HCT116 (cell line): ENCODE results near the gene AFTPH. TPM values are rescaled to one million over a fixed set of nuclear protein-coding genes. Genes with fewer than 3 reads are reported as not detected.

Experiments used
- ATAC-seq: fragments of 200-7000 bp; cut with Tn5 transposase; 2 replicates; pipeline ENCODE4 v1.9.1; 2020; ENCODE audit warnings: mild to moderate bottlenecking, moderate library complexity
- BruUV-seq: library from RNA; stranded (reverse); fragments of 400-500 nt; replicated peaks from 2 replicates; lab custom pipeline; 2021; lab: Mats Ljungman, UMichigan
- CTCF ChIA-PET: fragments of 300-600 bp; sonication (Branson Sonifier 250); formaldehyde crosslinking; loops from one replicate; lab custom pipeline; 2021; ENCODE audit warnings: antibody characterized with exemption; lab: Charles Lee
- POLR2A ChIA-PET: fragments of 300-600, 350-600 bp; sonication (Branson Sonifier 250); formaldehyde crosslinking; loops from one replicate; lab custom pipeline; 2021; ENCODE audit warnings: antibody characterized with exemption; lab: Charles Lee
- RAD21 ChIA-PET, 2 experiments: fragments of 300-600 bp; sonication (Branson Sonifier 250); formaldehyde crosslinking; loops; one replicate each; lab custom pipeline; 2023; ENCODE audit warnings: low total read pairs in 2 of 2; ENCODE audit not compliant: uncharacterized antibody in 2 of 2, unreplicated experiment in 2 of 2, low non-redundant PET in 1 of 2; lab: Charles Lee
- DNase-seq: peaks from one replicate; pipeline ENCODE4 v3.0.0-alpha.2; 2010; ENCODE audit warnings: low read depth, low spot score
- H2AFZ ChIP-seq: fragments of 200-600 bp; shearing (Covaris generic), sonication (generic); 2 replicates; pipeline ENCODE4 v1.6.1; 2017; ENCODE audit warnings: low read depth, mixed run types, mixed read lengths, antibody characterized with exemption, low read length; ENCODE audit not compliant: poor library complexity, severe bottlenecking
- H3K27ac ChIP-seq: 2 replicates; pipeline ENCODE4 v1.5.1; 2012; ENCODE audit warnings: low read depth, low read length
- H3K27me3 ChIP-seq: fragments of 200-600 bp; sonication (generic); 2 replicates; pipeline ENCODE4 v1.6.1; 2016; ENCODE audit warnings: mixed run types, low read length, mixed read lengths; ENCODE audit not compliant: insufficient read depth
- H3K36me3 ChIP-seq, 2 experiments: fragments of 200-500 bp in 1 of 2; fragments of 200-600 bp in 1 of 2; sonication (Bioruptor generic) in 1 of 2; sonication (generic) in 1 of 2; 2 replicates each; pipeline versions ENCODE4 v1.5.1 to v1.6.1; 2014 to 2016; ENCODE audit warnings: low read length in 2 of 2, inconsistent platforms in 1 of 2, mixed read lengths in 1 of 2, mixed run types in 1 of 2; ENCODE audit not compliant: insufficient read depth in 2 of 2, control insufficient read depth in 1 of 2
- H3K4me1 ChIP-seq, 2 experiments: fragments of 200-600 bp in 1 of 2; sonication (generic) in 1 of 2; 2 replicates each; pipeline versions ENCODE4 v1.5.1 to v1.6.1; 2012 to 2017; ENCODE audit warnings: low read length in 2 of 2, inconsistent platforms in 1 of 2, mild to moderate bottlenecking in 1 of 2, mixed read lengths in 1 of 2, mixed run types in 1 of 2, moderate library complexity in 1 of 2; ENCODE audit not compliant: insufficient read depth in 2 of 2, control insufficient read depth in 1 of 2
- H3K4me2 ChIP-seq: fragments of 200-600 bp; sonication (generic); 2 replicates; pipeline ENCODE4 v1.6.1; 2017; ENCODE audit warnings: mixed run types, low read length, mixed read lengths
- H3K4me3 ChIP-seq, 2 experiments: fragments of 200-600 bp in 1 of 2; sonication (generic) in 1 of 2; replicated peaks in 1 of 2; 2 replicates each; pipeline ENCODE4 v1.5.1; 2011 to 2016; ENCODE audit warnings: low read length in 2 of 2, control low read depth in 1 of 2, low read depth in 1 of 2, mild to moderate bottlenecking in 1 of 2, mixed read lengths in 1 of 2, mixed run types in 1 of 2
- H3K79me2 ChIP-seq: fragments of 200-600 bp; sonication (generic); 2 replicates; pipeline ENCODE4 v1.6.1; 2017; ENCODE audit warnings: mild to moderate bottlenecking, mixed run types, low read length, moderate library complexity, mixed read lengths; ENCODE audit not compliant: insufficient read depth
- H3K9ac ChIP-seq: fragments of 200-600 bp; sonication (generic); 2 replicates; pipeline ENCODE4 v1.6.1; 2016; ENCODE audit warnings: low read length, mixed read lengths
- H3K9me2 ChIP-seq: fragments of 200-600 bp; sonication (generic), shearing (Covaris generic); 2 replicates; pipeline ENCODE4 v1.6.1; 2017; ENCODE audit warnings: mixed run types, mild to moderate bottlenecking, moderate library complexity; ENCODE audit not compliant: insufficient read depth
- H3K9me3 ChIP-seq, 2 experiments: fragments of 200-500 bp in 1 of 2; fragments of 200-600 bp in 1 of 2; sonication (Bioruptor generic) in 1 of 2; sonication (generic) in 1 of 2; 2 replicates each; pipeline ENCODE4 v1.6.1; 2014 to 2017; ENCODE audit warnings: low read length in 2 of 2, mixed read lengths in 2 of 2, inconsistent platforms in 1 of 2, low read depth in 1 of 2, mild to moderate bottlenecking in 1 of 2, mixed run types in 1 of 2, moderate library complexity in 1 of 2; ENCODE audit not compliant: control insufficient read depth in 1 of 2, insufficient read depth in 1 of 2
- H4K20me1 ChIP-seq: fragments of 200-600 bp; sonication (generic), shearing (Covaris generic); 2 replicates; pipeline ENCODE4 v1.6.1; 2017; ENCODE audit warnings: mixed run types, mild to moderate bottlenecking, moderate library complexity; ENCODE audit not compliant: insufficient read depth
- ATF3 ChIP-seq: IDR thresholded peaks from 2 replicates; pipeline ENCODE4 v1.6.1; 2012
- CBX3 ChIP-seq: IDR thresholded peaks from 2 replicates; pipeline ENCODE4 v1.6.1; 2012; ENCODE audit warnings: low read depth
- CEBPB ChIP-seq: IDR thresholded peaks from 2 replicates; pipeline ENCODE4 v1.6.1; 2012; ENCODE audit warnings: low read depth
- EZH2 ChIP-seq: fragments of 200-600 bp; sonication (generic); IDR thresholded peaks from 2 replicates; pipeline ENCODE4 v1.6.1; 2017; ENCODE audit warnings: antibody characterized with exemption, mixed run types
- FOSL1 ChIP-seq: IDR thresholded peaks from 2 replicates; pipeline ENCODE4 v1.6.1; 2012; ENCODE audit warnings: low read depth
- MAX ChIP-seq: IDR thresholded peaks from 2 replicates; pipeline ENCODE4 v1.6.1; 2012
- POLR2A ChIP-seq: IDR thresholded peaks from 2 replicates; pipeline ENCODE4 v1.7.0; 2011; ENCODE audit warnings: borderline replicate concordance; ENCODE audit not compliant: insufficient read depth, insufficient read length; ENCODE audit errors: extremely low read depth
- POLR2AphosphoS5 ChIP-seq: IDR thresholded peaks from 2 replicates; pipeline ENCODE4 v1.6.1; 2011; ENCODE audit warnings: mild to moderate bottlenecking, low read depth, low read length, moderate library complexity
- SIN3A ChIP-seq: IDR thresholded peaks from 2 replicates; pipeline ENCODE4 v1.6.1; 2012; ENCODE audit warnings: low read depth
- SP1 ChIP-seq: IDR thresholded peaks from 2 replicates; pipeline ENCODE4 v1.6.1; 2012; ENCODE audit warnings: low read depth
- YY1 ChIP-seq: IDR thresholded peaks from 2 replicates; pipeline ENCODE4 v1.6.1; 2011; ENCODE audit warnings: low read length, low read depth, moderate library complexity, mild to moderate bottlenecking; ENCODE audit not compliant: insufficient replicate concordance; ENCODE audit errors: extremely low read depth
- ZBTB33 ChIP-seq: IDR thresholded peaks from 2 replicates; pipeline ENCODE4 v1.6.1; 2011; ENCODE audit warnings: mild to moderate bottlenecking, low read length, moderate library complexity; ENCODE audit not compliant: insufficient replicate concordance; ENCODE audit errors: extremely low read depth
- ZFX ChIP-seq: fragments of 450-650 bp; IDR thresholded peaks from 2 replicates; pipeline ENCODE4 v1.6.1; 2017
- ZNF274 ChIP-seq: fragments of 200-500 bp; sonication (Bioruptor generic); IDR thresholded peaks from 2 replicates; pipeline ENCODE4 v1.6.1; 2014; ENCODE audit warnings: mild to moderate bottlenecking, low read depth, low read length, inconsistent platforms
- intact Hi-C: fragments of 100-400 bp; cut with micrococcal nuclease; formaldehyde crosslinking; loops from 2 replicates; pipeline ENCODE4 v1.10.0; 2022
- total RNA-seq: library from RNA; stranded (reverse); gene quantifications from one replicate; pipeline ENCODE4 v1.2.1, GENCODE V29; 2021; ENCODE audit not compliant: unreplicated experiment

AFTPH gene
- total RNA-seq, 1 experiment from 2014 or later, result 23.6 TPM

- H3K36me3 ChIP-seq, result no peaks in the 10 kb centered on the region
- ChIA-PET POLR2A (no interaction called here), RAD21 (no interaction called here), CTCF (no interaction called here)
- H3K4me2 ChIP-seq, result no peak overlapping the region
- H4K20me1 ChIP-seq, result no peaks in the 10 kb centered on the region
- DNase-seq, result no peak
- no peaks in the 10 kb centered on the region for H3K9me2 ChIP-seq
- H3K27me3 ChIP-seq, result no peaks in the 10 kb centered on the region
- no peaks in the 10 kb centered on the region for H3K79me2 ChIP-seq
- no peaks in the 10 kb centered on the region for H3K9me3 ChIP-seq
- H2AFZ ChIP-seq, result no peak overlapping the region
- intact Hi-C loops, result no loop called here
- H3K9ac ChIP-seq, result no peak overlapping the region
- no peak overlapping the region for H3K27ac ChIP-seq
- peaks cover 0 to 4% of the 10 kb centered on the region in 2 experiments; a peak in 1 of 4 replicates for H3K4me1 ChIP-seq
- TF ChIP-seq ATF3 (no peak), SIN3A (no peak), CEBPB (no peak), CBX3 (no peak)
- ATAC-seq, result no peak
- no peak overlapping the region for H3K4me3 ChIP-seq
- no TSS peak for BruUV-seq
These were observed 31.3 kb upstream of the AFTPH start for GRCh38 chr2:64492821-64493220.

GRCh38 chr2:64493788-64494187 is 30.3 kb upstream of the AFTPH start:
- POLR2A ChIA-PET, result no interaction called here
- Histone ChIP-seq H3K36me3 (no peaks in the 10 kb centered on the region), H4K20me1 (no peaks in the 10 kb centered on the region), H3K4me2 (no peak overlapping the region), H3K9me3 (no peaks in the 10 kb centered on the region), H3K27ac (no peak overlapping the region)
- DNase-seq (no peak), ATAC-seq (no peak)
- no peak for TF ChIP-seq POLR2A
- TF ChIP-seq CBX3, result no peak
- no peak for TF ChIP-seq ATF3
- TF ChIP-seq EZH2, result no peak
- no peak for TF ChIP-seq SIN3A
- TF ChIP-seq ZNF274, result no peak
- no peak for TF ChIP-seq ZBTB33
- no peak for TF ChIP-seq POLR2AphosphoS5
- TF ChIP-seq MAX, result no peak
- no peak for TF ChIP-seq SP1
- no peak for TF ChIP-seq ZFX
- TF ChIP-seq FOSL1, result no peak
- no peak for TF ChIP-seq YY1
- TF ChIP-seq, all 23 proteins: peak for 0
- Histone ChIP-seq H3K79me2 (no peaks in the 10 kb centered on the region), H3K4me3 (no peak overlapping the region), H3K9ac (no peak overlapping the region), H3K9me2 (no peaks in the 10 kb centered on the region), H3K4me1 (no peaks in the 10 kb centered on the region), H2AFZ (peak overlapping the region; percentile 30), H3K27me3 (no peaks in the 10 kb centered on the region)
- intact Hi-C loops, result no loop called here
- no TSS peak for BruUV-seq
- CTCF ChIA-PET, result no interaction called here
- RAD21 ChIA-PET, result no interaction called here
